ENCODE data around the gene HOXC11.

The HOXC11 gene

GRCh38 chr12:53939141-53940108 lies 33.5 kb upstream of the HOXC11 start:
- TF ChIP-seq CTCF (IDR thresholded peaks at IDR 0.05) (no peak), ZFX (IDR thresholded peaks at IDR 0.05; ENCODE audit: borderline replicate concordance) (no peak)
- peak overlapping the region; percentile 61 for H3K27ac ChIP-seq

DNA sequence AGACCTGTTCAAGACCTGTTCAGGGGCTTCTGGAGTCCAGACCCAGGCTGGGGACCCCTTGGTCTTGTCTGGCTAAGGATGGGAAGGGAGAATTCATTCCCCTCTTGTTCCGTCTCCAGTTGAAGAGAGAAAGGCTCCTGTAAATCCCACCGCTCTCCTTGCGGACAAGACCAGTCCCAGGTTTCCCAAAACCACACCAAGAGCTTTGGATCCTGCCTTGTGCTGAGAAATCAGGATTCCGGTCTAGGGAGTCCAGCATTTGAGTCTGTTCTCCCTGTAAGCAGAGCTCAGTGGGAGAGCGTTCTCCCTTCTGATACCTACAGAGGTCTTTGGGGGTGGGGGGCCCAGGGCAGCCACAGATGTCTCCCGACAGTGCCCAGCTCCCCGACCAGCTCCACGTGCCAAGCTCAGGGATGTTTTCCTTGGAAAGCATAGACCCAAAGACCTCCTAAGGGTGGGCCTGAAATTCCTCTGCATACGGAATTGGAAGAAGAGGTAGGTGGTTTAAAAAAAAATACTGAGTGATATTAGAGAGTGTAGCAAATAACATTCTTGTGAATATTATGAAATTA lies 32.4 kb upstream of the HOXC11 start:
- no peak overlapping the region for H3K27ac ChIP-seq
- TF ChIP-seq CTCF (IDR thresholded peaks at IDR 0.05) (no peak), ZFX (IDR thresholded peaks at IDR 0.05; ENCODE audit: borderline replicate concordance) (no peak)

DNA sequence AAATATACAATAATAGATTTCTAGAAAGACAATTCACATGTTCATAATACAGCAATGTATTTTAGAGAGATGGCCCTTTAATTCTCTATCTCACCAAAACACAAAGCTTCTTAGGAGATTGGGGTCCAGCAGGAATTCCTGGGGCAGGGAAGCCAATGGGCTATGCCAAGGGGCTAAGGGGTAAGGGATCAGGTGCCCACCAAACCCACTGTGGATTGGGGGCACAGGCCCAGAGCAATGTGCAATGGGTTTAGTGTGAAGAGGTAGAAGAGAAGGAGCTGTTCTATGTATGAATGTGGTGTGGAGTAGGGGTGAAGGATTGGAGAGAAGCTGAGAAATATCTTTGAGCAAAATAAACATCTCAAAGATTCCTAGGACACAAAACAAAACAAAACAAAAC lies 31.7 kb upstream of the HOXC11 start:
- TF ChIP-seq ZFX (IDR thresholded peaks at IDR 0.05; ENCODE audit: borderline replicate concordance) = no peak
- TF ChIP-seq CTCF (IDR thresholded peaks at IDR 0.05) = no peak
- H3K27ac ChIP-seq = no peak overlapping the region

GRCh38 chr12:53941750-53942149 lies 31.2 kb upstream of the HOXC11 start:
- no peak overlapping the region for H3K27ac ChIP-seq

GRCh38 chr12:53942467-53942997 lies 30.4 kb upstream of the HOXC11 start:
- TF ChIP-seq CTCF (IDR thresholded peaks at IDR 0.05) (no peak), ZFX (IDR thresholded peaks at IDR 0.05; ENCODE audit: borderline replicate concordance) (no peak)
- no peak overlapping the region for H3K27ac ChIP-seq

More at GRCh38 chr12:53941750-53942149, 31.2 kb upstream of the HOXC11 start:
- TF ChIP-seq ZFX (IDR thresholded peaks at IDR 0.05; ENCODE audit: borderline replicate concordance) (no peak), CTCF (IDR thresholded peaks at IDR 0.05) (no peak)

GRCh38 chr12:53944209-53944608 lies 28.7 kb upstream of the HOXC11 start:
- TF ChIP-seq ZFX (IDR thresholded peaks at IDR 0.05; ENCODE audit: borderline replicate concordance) (no peak), CTCF (IDR thresholded peaks at IDR 0.05) (no peak)
- no peak overlapping the region for H3K27ac ChIP-seq
